Measurements from ENCODE around the gene SMAD3.

Gene SMAD3

GRCh38 chr15:67138891-67139855 is 73.8 kb downstream of the SMAD3 start (continued):
- peak; percentile 74 for TF ChIP-seq ZBTB21 (tag by site-specific recombination; IDR thresholded peaks at IDR 0.05)
- TF ChIP-seq ZBTB20 (tag by site-specific recombination; IDR thresholded peaks at IDR 0.05), result peak; percentile 89
- no peak; the same call in 1 of the 2 replicates for TF ChIP-seq KLF9 (tag by site-specific recombination; IDR thresholded peaks at IDR 0.05; ENCODE audit: low read depth)
- no peak for TF ChIP-seq ZNF114 (tag by site-specific recombination; IDR thresholded peaks at IDR 0.05)
- TF ChIP-seq ZNF423 (tag by site-specific recombination; IDR thresholded peaks at IDR 0.05), result no peak
- peak; percentile 80 for TF ChIP-seq KLF10 (tag by site-specific recombination; IDR thresholded peaks at IDR 0.05)
- TF ChIP-seq ZNF692 (tag by site-specific recombination; IDR thresholded peaks at IDR 0.05), result peak; percentile 86
- TF ChIP-seq ZNF26 (tag by site-specific recombination; IDR thresholded peaks at IDR 0.05), result no peak
- no peak for TF ChIP-seq ZNF202 (tag by site-specific recombination; IDR thresholded peaks at IDR 0.05; ENCODE audit: borderline replicate concordance)
- peak; percentile 98 for TF ChIP-seq PRDM6 (tag by site-specific recombination; IDR thresholded peaks at IDR 0.05)
- peak; percentile 74 for TF ChIP-seq FEZF1 (tag by site-specific recombination; IDR thresholded peaks at IDR 0.05)
- TF ChIP-seq BCL6B (tag by site-specific recombination; IDR thresholded peaks at IDR 0.05), result no peak
- no peak for TF ChIP-seq ZNF791 (tag by site-specific recombination; IDR thresholded peaks at IDR 0.05)
- peak; percentile 17; the same call in 1 of the 2 replicates for TF ChIP-seq ZNF324 (tag by site-specific recombination; IDR thresholded peaks at IDR 0.05)
- peak; percentile 93 for TF ChIP-seq ZNF629 (tag by site-specific recombination; IDR thresholded peaks at IDR 0.05)
- peak; percentile 96 for TF ChIP-seq MZF1 (tag by site-specific recombination; IDR thresholded peaks at IDR 0.05; ENCODE audit: borderline replicate concordance)
- TF ChIP-seq ZBTB10 (tag by site-specific recombination; IDR thresholded peaks at IDR 0.05), result no peak
- no peak; the same call in 1 of the 2 replicates for TF ChIP-seq ZNF596 (tag by site-specific recombination; IDR thresholded peaks at IDR 0.05)
- TF ChIP-seq IKZF3 (tag by site-specific recombination; IDR thresholded peaks at IDR 0.05), result peak; percentile 94
- peak; percentile 58; the same call in 1 of the 2 replicates for TF ChIP-seq ZNF18 (tag by site-specific recombination; IDR thresholded peaks at IDR 0.05)
- TF ChIP-seq OSR2 (tag by site-specific recombination; IDR thresholded peaks at IDR 0.05), result peak; percentile 92
- no peak for TF ChIP-seq ZNF645 (tag by site-specific recombination; IDR thresholded peaks at IDR 0.05)
- TF ChIP-seq ZSCAN23 (tag by site-specific recombination; IDR thresholded peaks at IDR 0.05), result no peak
- TF ChIP-seq ZNF777 (tag by site-specific recombination; IDR thresholded peaks at IDR 0.05; ENCODE audit: borderline replicate concordance), result no peak
- no peak for TF ChIP-seq ZNF571 (tag by site-specific recombination; IDR thresholded peaks at IDR 0.05)
- peak; percentile 60 for TF ChIP-seq ZIC2 (tag by site-specific recombination; IDR thresholded peaks at IDR 0.05)
- TF ChIP-seq ZNF621 (tag by site-specific recombination; IDR thresholded peaks at IDR 0.05), result no peak
- peak; percentile 48 for TF ChIP-seq GLI2 (tag by site-specific recombination; IDR thresholded peaks at IDR 0.05; ENCODE audit: borderline replicate concordance, low read depth)
